HEK293T (cell line): ENCODE measurements around the gene ESYT2.

Source experiments
- CTCF ChIA-PET: fragments of 350-600 bp; formaldehyde crosslinking; extraction: SDS; loops from one replicate; lab custom pipeline; 2021; ENCODE audit warnings: antibody characterized with exemption, inconsistent platforms; lab: Yijun Ruan, JAX
- POLR2A ChIA-PET: fragments of 350-600 bp; formaldehyde crosslinking; extraction: SDS; loops from one replicate; lab custom pipeline; 2020; ENCODE audit warnings: antibody characterized with exemption, inconsistent platforms; lab: Yijun Ruan, JAX
- DNase-seq: peaks from one replicate; pipeline ENCODE4 v3.0.0; 2012; ENCODE audit warnings: mixed read lengths; ENCODE audit errors: extremely low spot score
- ARNT ChIP-seq: fragments of 450-650 bp; IDR thresholded peaks from 2 replicates; pipeline ENCODE4 v1.6.1; 2017; ENCODE audit warnings: mild to moderate bottlenecking
- BHLHE40 ChIP-seq: fragments of 450-650 bp; IDR thresholded peaks from 2 replicates; pipeline ENCODE4 v1.6.1; 2016; ENCODE audit warnings: mild to moderate bottlenecking, moderate library complexity, borderline replicate concordance
- CTBP1 ChIP-seq: fragments of 450-650 bp; IDR thresholded peaks from 2 replicates; pipeline ENCODE4 v1.6.1; 2016; ENCODE audit warnings: borderline replicate concordance
- ELF4 ChIP-seq: fragments of 450-650 bp; IDR thresholded peaks from 2 replicates; pipeline ENCODE4 v1.6.1; 2017; ENCODE audit warnings: antibody characterized with exemption
- FOXA1 ChIP-seq: fragments of 450-650 bp; IDR thresholded peaks from 2 replicates; pipeline ENCODE4 v1.6.1; 2016; ENCODE audit warnings: mild to moderate bottlenecking
- FOXK2 ChIP-seq: fragments of 450-650 bp; IDR thresholded peaks from 2 replicates; pipeline ENCODE4 v1.6.1; 2016; ENCODE audit warnings: mild to moderate bottlenecking
- FOXM1 ChIP-seq: fragments of 450-650 bp; IDR thresholded peaks from 2 replicates; pipeline ENCODE4 v1.6.1; 2017; ENCODE audit warnings: mild to moderate bottlenecking, borderline replicate concordance
- HDGF ChIP-seq: fragments of 450-650 bp; IDR thresholded peaks from 2 replicates; pipeline ENCODE4 v1.6.1; 2017; ENCODE audit warnings: antibody characterized with exemption, borderline replicate concordance
- L3MBTL2 ChIP-seq: fragments of 450-650 bp; conservative IDR thresholded peaks from 2 replicates; pipeline ENCODE4 v1.6.1; 2016; ENCODE audit warnings: mild to moderate bottlenecking
- LEF1 ChIP-seq: fragments of 450-650 bp; IDR thresholded peaks from 2 replicates; pipeline ENCODE4 v1.6.1; 2017; ENCODE audit warnings: mild to moderate bottlenecking, borderline replicate concordance
- NFRKB ChIP-seq: fragments of 450-650 bp; IDR thresholded peaks from 2 replicates; pipeline ENCODE4 v1.6.1; 2016; ENCODE audit warnings: mild to moderate bottlenecking, moderate library complexity
- SP1 ChIP-seq: fragments of 450-650 bp; IDR thresholded peaks from 2 replicates; pipeline ENCODE4 v1.6.1; 2017
- SUZ12 ChIP-seq: fragments of 450-650 bp; IDR thresholded peaks from 2 replicates; pipeline ENCODE4 v1.6.1; 2016; ENCODE audit warnings: mild to moderate bottlenecking
- TARDBP ChIP-seq: fragments of 450-650 bp; IDR thresholded peaks from 2 replicates; pipeline ENCODE4 v1.6.1; 2016
- ZNF384 ChIP-seq: fragments of 450-650 bp; IDR thresholded peaks from 2 replicates; pipeline ENCODE4 v1.6.1; 2016
- TF ChIP-seq, protein P1 (sequence below): fragments of 450-650 bp; IDR thresholded peaks from 2 replicates; pipeline ENCODE4 v1.6.1; 2016

ESYT2 gene

DNA sequence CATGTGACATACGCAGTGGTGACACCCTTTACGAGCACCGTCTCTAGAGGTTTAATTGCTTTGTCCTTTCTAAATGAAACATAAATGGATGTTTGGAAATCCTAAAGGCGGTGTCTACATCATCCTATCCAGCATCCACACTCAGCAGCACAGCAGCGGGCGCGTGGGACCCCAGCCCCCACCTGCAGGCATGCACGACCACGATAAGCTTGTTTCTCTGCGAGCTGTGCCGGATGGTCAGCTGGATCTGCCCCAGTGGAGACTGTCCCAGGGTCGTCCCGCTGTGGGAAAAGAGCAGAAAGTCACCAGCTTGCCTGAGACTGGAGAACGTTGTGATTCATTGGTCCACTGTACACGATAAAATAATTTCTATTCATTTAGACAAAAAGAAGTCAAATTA is 90.5 kb downstream of the ESYT2 start:
- POLR2A ChIA-PET: no interaction called here
- TF ChIP-seq SP1 (no peak), SUZ12 (no peak)
- no peak for DNase-seq
- CTCF ChIA-PET: no interaction called here

DNA sequence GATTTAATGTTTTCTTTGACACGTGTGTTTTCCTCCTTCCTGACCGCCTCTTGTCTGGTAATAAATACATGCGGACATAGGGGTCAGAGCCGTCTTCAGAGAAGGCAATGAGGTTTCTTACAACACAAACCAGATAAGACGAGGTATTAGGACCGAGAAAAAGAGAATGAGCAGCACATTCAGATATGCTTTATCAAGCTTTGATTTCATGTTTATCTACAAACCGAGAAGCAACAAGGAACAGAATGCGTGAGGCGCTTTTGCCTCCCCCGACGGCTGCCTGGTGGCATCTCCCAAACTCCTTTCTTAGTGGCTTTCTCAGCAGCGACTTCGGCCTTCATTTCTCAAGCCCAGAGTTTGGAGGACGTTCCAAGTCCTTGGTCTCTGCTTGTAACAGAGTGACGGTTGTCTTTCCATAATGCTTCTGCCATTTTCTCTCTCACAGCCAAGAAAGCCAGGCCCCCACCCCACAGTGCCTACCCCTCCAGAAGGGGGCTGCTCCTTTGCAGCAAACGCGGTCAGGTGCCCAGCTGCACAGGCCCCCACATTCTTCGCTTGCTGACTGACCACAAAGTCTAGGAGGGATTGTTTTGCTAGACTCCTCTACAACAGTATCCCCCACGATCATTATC is 92.1 kb downstream of the ESYT2 start:
- ChIA-PET CTCF (no interaction called here), POLR2A (interaction anchor here (1.6 kb wide), 1 partner anchor 32 kb away, joined by 4 read pairs; the partner anchor contains the start of gene NCAPG2)
- TF ChIP-seq CTBP1 (no peak), SUZ12 (no peak), BHLHE40 (no peak), SP1 (no peak), HDGF (no peak), LEF1 (no peak), NFRKB (no peak)
- DNase-seq: no peak

DNA sequence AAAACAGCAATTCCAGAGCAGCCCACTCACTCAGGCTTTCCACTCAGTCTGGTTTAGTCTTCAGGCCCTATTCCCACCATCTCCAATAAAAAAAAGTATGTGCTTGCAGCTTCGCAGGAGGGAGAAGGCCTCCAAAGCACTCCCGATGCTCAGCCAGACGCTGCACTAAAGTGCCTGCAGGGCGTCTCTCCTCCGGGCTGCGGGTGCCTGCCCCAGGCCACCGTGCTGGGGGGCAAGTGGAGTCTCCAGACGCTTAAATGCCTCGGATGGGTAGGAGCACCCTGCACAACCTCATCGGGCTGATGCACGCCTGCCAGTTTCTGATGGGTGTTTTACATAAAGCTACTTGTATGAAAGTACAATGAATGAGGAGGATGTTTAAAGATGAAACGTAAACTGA is 93.4 kb downstream of the ESYT2 start:
- ChIA-PET POLR2A (interaction anchor here (1.6 kb wide), 1 partner anchor 31 kb away, joined by 4 read pairs; the partner anchor contains the start of gene NCAPG2), CTCF (interaction anchor here (0.6 kb wide), 1 partner anchor 23 kb away, joined by 4 read pairs; no protein-coding TSS in a partner anchor)
- no peak for DNase-seq
- TF ChIP-seq L3MBTL2 (no peak), FOXA1 (no peak), FOXK2 (no peak), FOXM1 (no peak), ELF4 (no peak), LEF1 (no peak), TARDBP (no peak), ARNT (no peak), NFRKB (no peak), ZNF384 (no peak), CTBP1 (no peak), SP1 (no peak), SUZ12 (no peak), HDGF (no peak), BHLHE40 (no peak)
- TF ChIP-seq, protein P1, sequence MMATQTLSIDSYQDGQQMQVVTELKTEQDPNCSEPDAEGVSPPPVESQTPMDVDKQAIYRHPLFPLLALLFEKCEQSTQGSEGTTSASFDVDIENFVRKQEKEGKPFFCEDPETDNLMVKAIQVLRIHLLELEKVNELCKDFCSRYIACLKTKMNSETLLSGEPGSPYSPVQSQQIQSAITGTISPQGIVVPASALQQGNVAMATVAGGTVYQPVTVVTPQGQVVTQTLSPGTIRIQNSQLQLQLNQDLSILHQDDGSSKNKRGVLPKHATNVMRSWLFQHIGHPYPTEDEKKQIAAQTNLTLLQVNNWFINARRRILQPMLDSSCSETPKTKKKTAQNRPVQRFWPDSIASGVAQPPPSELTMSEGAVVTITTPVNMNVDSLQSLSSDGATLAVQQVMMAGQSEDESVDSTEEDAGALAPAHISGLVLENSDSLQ: no peak

DNA sequence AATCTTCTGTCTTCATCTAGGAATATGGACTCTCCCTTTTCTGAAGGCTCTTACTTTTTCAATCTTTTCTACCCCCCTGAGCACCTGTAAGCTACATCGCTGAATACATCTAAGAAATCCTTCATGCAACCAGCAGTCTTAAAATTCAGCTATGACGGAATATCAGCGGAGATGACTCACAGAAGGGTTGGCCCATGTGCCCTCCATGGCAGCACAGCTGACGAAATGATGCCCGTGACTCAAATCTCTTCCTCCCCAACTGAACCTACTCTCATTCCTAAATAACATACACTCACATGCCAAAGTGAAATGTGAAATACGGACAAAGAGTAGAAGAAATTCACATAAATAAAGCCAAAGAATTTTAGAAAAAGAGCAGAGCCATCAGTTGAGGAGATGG is 94.4 kb downstream of the ESYT2 start:
- TF ChIP-seq NFRKB: no peak
- no peak for TF ChIP-seq HDGF
- TF ChIP-seq ARNT: no peak
- no peak for TF ChIP-seq LEF1
- no peak for TF ChIP-seq ELF4
- no peak for TF ChIP-seq FOXA1
- TF ChIP-seq ZNF384: no peak
- TF ChIP-seq, protein P1: no peak
- ChIA-PET POLR2A (interaction anchor here (2.6 kb wide), 1 partner anchor 30 kb away, joined by 9 read pairs; the partner anchor contains the start of gene NCAPG2), CTCF (no interaction called here)
- no peak for DNase-seq

DNA sequence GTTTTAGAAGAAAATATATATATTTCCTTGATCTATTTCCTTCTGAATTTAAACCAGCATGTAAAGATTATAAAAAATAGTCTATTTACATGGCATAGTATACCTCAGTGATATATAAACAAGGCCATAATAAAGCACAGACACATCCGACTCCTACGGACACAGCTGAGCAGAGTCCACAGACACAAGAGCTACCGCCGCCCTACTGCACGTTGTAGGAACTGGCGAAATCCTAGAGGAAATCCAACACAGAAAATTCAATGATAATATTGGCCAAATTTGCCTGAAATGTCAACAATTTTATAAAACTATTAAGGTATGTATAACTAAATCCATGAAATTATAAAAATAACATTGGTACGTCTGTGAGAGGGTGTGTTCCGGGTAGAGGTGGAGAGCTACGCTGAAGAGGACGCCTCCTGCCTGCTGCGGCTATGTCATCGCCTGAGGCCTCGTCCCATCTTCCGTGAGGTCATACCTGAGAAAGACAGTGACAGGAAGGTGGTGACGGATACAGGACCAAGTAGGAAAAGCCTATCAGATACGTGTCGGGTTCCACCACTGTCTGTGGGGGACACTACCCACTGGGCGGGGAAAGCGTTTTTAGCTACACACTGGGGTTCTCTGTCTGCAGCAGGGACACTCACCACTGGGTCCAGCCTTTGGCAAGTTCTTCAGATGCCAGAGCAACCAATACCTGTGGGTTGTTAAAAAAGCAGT is 95.4 kb downstream of the ESYT2 start:
- POLR2A ChIA-PET: interaction anchor here (2.6 kb wide), 1 partner anchor 29 kb away, joined by 9 read pairs; the partner anchor contains the start of gene NCAPG2
- TF ChIP-seq HDGF: no peak
- no peak for TF ChIP-seq ARNT
- TF ChIP-seq SP1: no peak
- no peak for TF ChIP-seq CTBP1
- TF ChIP-seq TARDBP: no peak
- TF ChIP-seq LEF1: no peak
- TF ChIP-seq FOXA1: no peak
- TF ChIP-seq ZNF384: no peak
- no peak for TF ChIP-seq L3MBTL2
- no peak for TF ChIP-seq FOXK2
- TF ChIP-seq BHLHE40: no peak
- TF ChIP-seq NFRKB: no peak
- TF ChIP-seq ELF4: no peak
- no peak for TF ChIP-seq FOXM1
- TF ChIP-seq, protein P1: no peak
- TF ChIP-seq SUZ12: no peak
- CTCF ChIA-PET: interaction anchor here (0.6 to 1.6 kb wide), 4 partner anchors 8 to 19 kb away, joined by 3 to 4 read pairs (median 3); no protein-coding TSS in a partner anchor
- DNase-seq: no peak

DNA sequence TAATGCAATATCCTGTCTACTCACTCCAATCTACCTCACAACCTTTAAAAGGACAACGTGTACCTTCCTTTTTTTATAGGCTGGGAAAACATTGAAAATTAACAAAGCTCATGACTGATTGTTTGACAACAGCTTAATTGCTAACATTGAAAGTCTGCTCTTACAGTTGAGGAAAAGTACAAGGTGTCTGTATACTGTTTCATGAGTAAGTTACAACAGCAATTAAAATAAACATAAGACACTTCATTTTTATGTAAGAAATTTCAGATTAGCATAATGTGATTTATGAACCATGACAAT is 96.1 kb downstream of the ESYT2 start:
- TF ChIP-seq BHLHE40 (no peak), FOXK2 (no peak), SUZ12 (no peak), L3MBTL2 (no peak), ZNF384 (no peak)
- POLR2A ChIA-PET: interaction anchor here (2.6 kb wide), 1 partner anchor 28 kb away, joined by 9 read pairs; the partner anchor contains the start of gene NCAPG2
- DNase-seq: no peak
- CTCF ChIA-PET: interaction anchor here (0.6 to 1.6 kb wide), 4 partner anchors 9 to 20 kb away, joined by 3 to 4 read pairs (median 3); no protein-coding TSS in a partner anchor
